ENCODE data around the gene SDF4.
"Not testable (repeated sequence)": the region's sequence is repeated elsewhere in the genome, so short reads cannot be mapped to it uniquely, and the experiment has no call there.

The SDF4 gene

GRCh38 chr1:1197188-1197500, 34.7 kb downstream of the SDF4 start:
- TF ChIP-seq CTCF (IDR thresholded peaks at IDR 0.05; ENCODE audit: extremely low read depth, missing control alignments) = no peak
- DNase-seq (ENCODE audit: low spot score) = no peak

GRCh38 chr1:1196431-1197187, 35.2 kb downstream of the SDF4 start:
- no peak for TF ChIP-seq CTCF (IDR thresholded peaks at IDR 0.05; ENCODE audit: extremely low read depth, missing control alignments)
- DNase-seq (ENCODE audit: low spot score) = no peak

GRCh38 chr1:1195726-1196125, 36.1 kb downstream of the SDF4 start:
- not testable (repeated sequence) for DNase-seq (ENCODE audit: low spot score)

GRCh38 chr1:1194723-1195122, 37.1 kb downstream of the SDF4 start:
- no peak for DNase-seq (ENCODE audit: low spot score)
- no peak for TF ChIP-seq CTCF (IDR thresholded peaks at IDR 0.05; ENCODE audit: extremely low read depth, missing control alignments)

GRCh38 chr1:1191734-1192133, 40.1 kb downstream of the SDF4 start:
- DNase-seq (ENCODE audit: low spot score) = no peak
- TF ChIP-seq CTCF (IDR thresholded peaks at IDR 0.05; ENCODE audit: extremely low read depth, missing control alignments) = no peak

DNA sequence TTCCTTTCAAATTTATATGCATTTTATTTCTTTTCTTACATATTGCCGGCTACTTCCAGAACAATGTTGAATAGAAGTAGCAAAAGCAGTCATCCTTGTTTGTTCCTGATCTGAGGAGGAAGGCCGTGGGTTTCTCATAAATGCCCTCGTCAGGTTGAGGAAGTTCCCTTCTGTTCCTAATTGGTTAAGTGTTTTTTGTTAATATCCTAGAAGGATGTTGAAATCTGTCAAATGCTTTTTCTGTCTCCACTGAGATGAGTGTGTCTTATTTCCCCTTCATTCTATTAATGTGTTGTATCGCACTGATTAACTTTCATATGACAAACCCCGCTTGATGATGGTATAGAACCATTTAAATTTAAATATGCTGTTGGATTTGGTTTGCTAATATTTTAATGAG, 42.7 kb downstream of the SDF4 start:
- DNase-seq (ENCODE audit: low spot score) = no peak
- no peak for TF ChIP-seq CTCF (IDR thresholded peaks at IDR 0.05; ENCODE audit: extremely low read depth, missing control alignments)

DNA sequence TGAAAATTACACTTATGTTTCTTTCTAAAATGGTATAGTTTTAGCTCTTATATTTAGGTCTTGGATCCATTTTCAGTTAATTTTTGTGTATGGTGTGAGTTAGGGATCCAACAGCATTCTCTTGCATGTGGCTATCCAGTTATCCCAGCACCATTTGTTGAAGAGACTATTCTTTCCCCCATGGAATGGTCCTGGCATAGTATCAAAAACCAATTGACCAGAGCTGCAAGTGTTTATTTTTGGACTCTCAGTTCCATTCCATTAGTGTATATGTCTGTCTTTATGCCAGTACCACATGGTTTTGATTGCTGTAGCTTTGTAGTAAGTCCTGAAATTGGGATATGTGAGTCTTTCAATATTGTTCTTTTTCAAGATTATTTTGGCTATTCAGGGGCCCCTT, 43.9 kb downstream of the SDF4 start:
- no peak for TF ChIP-seq CTCF (IDR thresholded peaks at IDR 0.05; ENCODE audit: extremely low read depth, missing control alignments)
- DNase-seq (ENCODE audit: low spot score) = no peak

GRCh38 chr1:1185101-1185765, 46.6 kb downstream of the SDF4 start:
- no peak for TF ChIP-seq CTCF (IDR thresholded peaks at IDR 0.05; ENCODE audit: extremely low read depth, missing control alignments)
- DNase-seq (ENCODE audit: low spot score) = no peak
